Neural cell (in vitro differentiated cells): ENCODE results near the gene CELF4. TPM values are rescaled to one million over a fixed set of nuclear protein-coding genes. Genes with fewer than 3 reads are reported as not detected.

Source experiments
- H2AFZ ChIP-seq: fragments of 200-600, 300-800 bp; sonication (generic), shearing (Covaris generic); 2 replicates; pipeline ENCODE4 v1.6.0; 2014; ENCODE audit warnings: low read depth, mild to moderate bottlenecking, antibody characterized with exemption, low read length, moderate library complexity
- H3F3A ChIP-seq: fragments of 200-600 bp; shearing (Covaris generic); 2 replicates; pipeline ENCODE4 v1.6.1; 2016; ENCODE audit warnings: mild to moderate bottlenecking, moderate library complexity, mixed read lengths, antibody characterized with exemption, low read length; ENCODE audit not compliant: insufficient read depth, poor library complexity, severe bottlenecking
- H3K27ac ChIP-seq: fragments of 200-600, 300-800 bp; sonication (generic), shearing (Covaris generic); 2 replicates; pipeline ENCODE4 v1.5.1; 2014; ENCODE audit warnings: mild to moderate bottlenecking, low read length, moderate library complexity
- H3K27me3 ChIP-seq: fragments of 300-800, 200-600 bp; sonication (generic), shearing (Covaris generic); 2 replicates; pipeline ENCODE4 v1.6.0; 2014; ENCODE audit warnings: mild to moderate bottlenecking, low read depth, low read length, moderate library complexity; ENCODE audit not compliant: insufficient read depth
- H3K36me3 ChIP-seq: fragments of 300-800, 200-600 bp; sonication (generic), shearing (Covaris generic); 2 replicates; pipeline ENCODE4 v1.5.1; 2014; ENCODE audit warnings: mild to moderate bottlenecking, antibody characterized with exemption, low read length, moderate library complexity; ENCODE audit not compliant: insufficient read depth
- H3K4me2 ChIP-seq: fragments of 300-800, 200-600 bp; sonication (generic), shearing (Covaris generic); 2 replicates; pipeline ENCODE4 v1.6.0; 2014; ENCODE audit warnings: mild to moderate bottlenecking, low read length
- H3K4me3 ChIP-seq: fragments of 300-800, 200-600 bp; sonication (generic), shearing (Covaris generic); 2 replicates; pipeline ENCODE4 v1.5.1; 2014; ENCODE audit warnings: mild to moderate bottlenecking, low read length, moderate library complexity
- H3K79me2 ChIP-seq: fragments of 200-600 bp; shearing (Covaris generic); replicated peaks from 2 replicates; pipeline ENCODE4 v1.6.0; 2014; ENCODE audit warnings: mild to moderate bottlenecking, low read length, moderate library complexity; ENCODE audit not compliant: insufficient read depth
- H3K9ac ChIP-seq: fragments of 300-800, 200-600 bp; sonication (generic), shearing (Covaris generic); 2 replicates; pipeline ENCODE4 v1.6.1; 2016; ENCODE audit warnings: mild to moderate bottlenecking, low read length, mixed read lengths
- H3K9me2 ChIP-seq: fragments of 200-600 bp; shearing (Covaris generic); 2 replicates; pipeline ENCODE4 v1.6.1; 2016; ENCODE audit warnings: mild to moderate bottlenecking, low read length, mixed read lengths; ENCODE audit not compliant: insufficient read depth
- H3K9me3 ChIP-seq: fragments of 200-600, 300-800 bp; sonication (generic), shearing (Covaris generic); 2 replicates; pipeline ENCODE4 v1.6.1; 2016; ENCODE audit warnings: mild to moderate bottlenecking, mixed run types, low read length, moderate library complexity, mixed read lengths
- H4K20me1 ChIP-seq: fragments of 200-600 bp; shearing (Covaris generic); 2 replicates; pipeline ENCODE4 v1.6.1; 2016; ENCODE audit warnings: mild to moderate bottlenecking, mixed run types; ENCODE audit not compliant: insufficient read depth
- EP300 ChIP-seq: fragments of 450-650 bp; conservative IDR thresholded peaks from 2 replicates; pipeline ENCODE4 v1.6.1; 2014; ENCODE audit warnings: antibody characterized with exemption, mild to moderate bottlenecking, moderate library complexity; ENCODE audit not compliant: poor library complexity, severe bottlenecking
- EZH2 ChIP-seq: fragments of 200-600, 300-800 bp; shearing (Covaris generic), sonication (generic); IDR thresholded peaks from 2 replicates; pipeline ENCODE4 v1.6.1; 2014; ENCODE audit warnings: antibody characterized with exemption, low read length, borderline replicate concordance, mild to moderate bottlenecking; ENCODE audit not compliant: insufficient read depth, poor library complexity, severe bottlenecking
- MXI1 ChIP-seq: fragments of 450-650 bp; conservative IDR thresholded peaks from 2 replicates; pipeline ENCODE4 v1.6.1; 2014; ENCODE audit warnings: antibody characterized with exemption, mild to moderate bottlenecking; ENCODE audit not compliant: poor library complexity, severe bottlenecking
- POLR2AphosphoS5 ChIP-seq: IDR thresholded peaks from 2 replicates; pipeline ENCODE4 v1.6.1; 2012
- RAD21 ChIP-seq: fragments of 450-650 bp; conservative IDR thresholded peaks from 2 replicates; pipeline ENCODE4 v1.6.1; 2014; ENCODE audit warnings: antibody characterized with exemption, mild to moderate bottlenecking, moderate library complexity
- SMC3 ChIP-seq: fragments of 450-650 bp; conservative IDR thresholded peaks from 2 replicates; pipeline ENCODE4 v1.6.1; 2014; ENCODE audit warnings: antibody characterized with exemption, mild to moderate bottlenecking, moderate library complexity; ENCODE audit not compliant: poor library complexity
- TAF1 ChIP-seq: IDR thresholded peaks from 2 replicates; pipeline ENCODE4 v1.6.1; 2012; ENCODE audit warnings: low read depth
- polyA plus RNA-seq: library from polyadenylated mRNA; depleted of rRNA; stranded (reverse); fragments of >200 nt; gene quantifications from 2 replicates; pipeline ENCODE4 v1.2.3, GENCODE V29; 2014
- TF ChIP-seq, protein P1 (sequence below): fragments of 450-650 bp; IDR thresholded peaks from 2 replicates; pipeline ENCODE4 v1.5.1; 2014; ENCODE audit warnings: antibody characterized with exemption, mild to moderate bottlenecking, moderate library complexity; ENCODE audit not compliant: poor library complexity, severe bottlenecking
- TF ChIP-seq, protein P2 (sequence below): IDR thresholded peaks from 2 replicates; pipeline ENCODE4 v1.6.1; 2012; ENCODE audit warnings: borderline replicate concordance

CELF4 gene
- polyA plus RNA-seq, 1 donor from 2014 or later, result 191 TPM

DNA sequence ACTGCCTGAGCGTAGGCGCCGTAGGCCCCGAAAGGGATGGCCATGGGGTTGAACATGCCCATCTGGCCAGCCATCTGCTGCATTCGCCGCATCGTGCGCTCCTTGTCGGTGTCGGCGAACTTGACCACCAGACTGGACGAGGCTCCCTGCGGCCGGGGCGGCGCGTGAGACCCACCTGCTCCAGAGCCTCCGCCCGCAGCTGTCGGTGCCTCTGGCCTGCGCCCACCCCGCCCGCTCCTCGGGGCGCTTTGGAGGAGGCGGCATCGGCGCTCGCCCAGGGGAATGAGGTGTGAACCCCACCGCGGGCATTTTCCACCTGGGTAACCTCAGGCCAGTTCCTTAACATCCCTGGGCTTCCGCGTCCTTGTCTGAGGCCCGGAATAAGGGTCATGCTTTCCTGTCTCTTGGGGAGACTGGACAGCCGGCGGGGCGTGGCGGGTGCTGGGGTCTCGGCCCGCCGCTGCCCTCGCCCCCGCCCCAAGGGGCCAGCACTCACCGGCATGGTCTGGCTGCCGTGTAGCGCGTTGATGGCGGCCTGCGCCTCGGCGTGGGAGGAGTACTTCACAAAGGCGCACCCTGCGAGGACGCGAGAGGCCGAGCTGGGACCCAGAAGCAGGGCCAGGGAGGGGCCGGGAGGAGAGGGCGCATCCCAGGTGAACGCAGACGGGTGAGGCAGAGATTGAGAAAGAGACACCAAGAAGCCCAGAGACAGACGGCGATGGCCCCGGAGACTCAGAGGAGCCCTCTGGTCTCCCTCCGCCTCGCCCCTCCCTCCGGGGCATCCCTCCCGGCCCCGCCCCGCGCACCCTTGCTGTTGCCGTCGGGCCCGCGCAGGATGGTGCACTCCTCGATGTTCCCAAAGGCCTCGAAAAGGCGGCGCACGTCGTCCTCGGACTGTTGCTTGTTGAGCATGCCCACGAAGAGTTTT, 291.0 kb downstream of the CELF4 start:
- no peaks in the 10 kb centered on the region for H3K79me2 ChIP-seq
- no peak for TF ChIP-seq EZH2
- TF ChIP-seq, protein P1, sequence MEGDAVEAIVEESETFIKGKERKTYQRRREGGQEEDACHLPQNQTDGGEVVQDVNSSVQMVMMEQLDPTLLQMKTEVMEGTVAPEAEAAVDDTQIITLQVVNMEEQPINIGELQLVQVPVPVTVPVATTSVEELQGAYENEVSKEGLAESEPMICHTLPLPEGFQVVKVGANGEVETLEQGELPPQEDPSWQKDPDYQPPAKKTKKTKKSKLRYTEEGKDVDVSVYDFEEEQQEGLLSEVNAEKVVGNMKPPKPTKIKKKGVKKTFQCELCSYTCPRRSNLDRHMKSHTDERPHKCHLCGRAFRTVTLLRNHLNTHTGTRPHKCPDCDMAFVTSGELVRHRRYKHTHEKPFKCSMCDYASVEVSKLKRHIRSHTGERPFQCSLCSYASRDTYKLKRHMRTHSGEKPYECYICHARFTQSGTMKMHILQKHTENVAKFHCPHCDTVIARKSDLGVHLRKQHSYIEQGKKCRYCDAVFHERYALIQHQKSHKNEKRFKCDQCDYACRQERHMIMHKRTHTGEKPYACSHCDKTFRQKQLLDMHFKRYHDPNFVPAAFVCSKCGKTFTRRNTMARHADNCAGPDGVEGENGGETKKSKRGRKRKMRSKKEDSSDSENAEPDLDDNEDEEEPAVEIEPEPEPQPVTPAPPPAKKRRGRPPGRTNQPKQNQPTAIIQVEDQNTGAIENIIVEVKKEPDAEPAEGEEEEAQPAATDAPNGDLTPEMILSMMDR, result no peak
- no peak overlapping the region for H3K4me3 ChIP-seq
- H3K9ac ChIP-seq, result no peak overlapping the region
- H3K4me2 ChIP-seq, result no peak overlapping the region
- H3K36me3 ChIP-seq, result peaks cover 22% of the 10 kb centered on the region
- no peak overlapping the region for H2AFZ ChIP-seq
- H4K20me1 ChIP-seq, result no peaks in the 10 kb centered on the region
- H3K27ac ChIP-seq, result no peak overlapping the region
- no peaks in the 10 kb centered on the region for H3K27me3 ChIP-seq
- H3K9me2 ChIP-seq, result no peaks in the 10 kb centered on the region
- no peaks in the 10 kb centered on the region for H3K9me3 ChIP-seq
- H3F3A ChIP-seq, result no peaks in the 10 kb centered on the region

DNA sequence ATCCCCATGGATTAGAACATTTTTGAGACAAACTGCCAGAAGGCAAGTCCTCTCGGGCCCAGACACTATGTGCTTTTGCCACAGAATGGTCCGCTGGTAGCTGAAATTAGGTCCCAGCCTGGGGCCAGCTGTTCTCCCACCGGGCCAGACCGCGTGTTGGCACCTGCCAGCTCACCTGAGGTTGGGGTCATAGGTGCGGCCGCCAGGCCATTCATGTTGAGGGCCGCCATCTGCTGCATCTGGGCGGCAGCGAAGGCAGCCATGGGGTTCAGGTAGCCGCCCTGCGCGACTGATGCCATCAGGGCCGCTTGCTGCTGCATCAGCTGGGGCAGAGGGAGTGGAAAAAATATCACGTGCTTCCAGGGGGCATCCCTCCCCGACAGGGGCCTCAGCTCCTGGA, 292.8 kb downstream of the CELF4 start:
- Histone ChIP-seq H3K9me2 (no peaks in the 10 kb centered on the region), H3K9ac (no peak overlapping the region), H3F3A (no peaks in the 10 kb centered on the region), H3K4me3 (no peak overlapping the region), H3K27ac (no peak overlapping the region), H2AFZ (no peak overlapping the region), H3K27me3 (no peaks in the 10 kb centered on the region), H3K9me3 (no peaks in the 10 kb centered on the region), H3K79me2 (no peaks in the 10 kb centered on the region), H3K36me3 (peaks cover 22% of the 10 kb centered on the region), H3K4me2 (no peak overlapping the region), H4K20me1 (no peaks in the 10 kb centered on the region)
- TF ChIP-seq MXI1, result no peak
- no peak for TF ChIP-seq EZH2
- TF ChIP-seq, protein P1, result no peak
- no peak for TF ChIP-seq TAF1
- no peak for TF ChIP-seq POLR2AphosphoS5
- TF ChIP-seq SMC3, result no peak
- TF ChIP-seq, protein P2, sequence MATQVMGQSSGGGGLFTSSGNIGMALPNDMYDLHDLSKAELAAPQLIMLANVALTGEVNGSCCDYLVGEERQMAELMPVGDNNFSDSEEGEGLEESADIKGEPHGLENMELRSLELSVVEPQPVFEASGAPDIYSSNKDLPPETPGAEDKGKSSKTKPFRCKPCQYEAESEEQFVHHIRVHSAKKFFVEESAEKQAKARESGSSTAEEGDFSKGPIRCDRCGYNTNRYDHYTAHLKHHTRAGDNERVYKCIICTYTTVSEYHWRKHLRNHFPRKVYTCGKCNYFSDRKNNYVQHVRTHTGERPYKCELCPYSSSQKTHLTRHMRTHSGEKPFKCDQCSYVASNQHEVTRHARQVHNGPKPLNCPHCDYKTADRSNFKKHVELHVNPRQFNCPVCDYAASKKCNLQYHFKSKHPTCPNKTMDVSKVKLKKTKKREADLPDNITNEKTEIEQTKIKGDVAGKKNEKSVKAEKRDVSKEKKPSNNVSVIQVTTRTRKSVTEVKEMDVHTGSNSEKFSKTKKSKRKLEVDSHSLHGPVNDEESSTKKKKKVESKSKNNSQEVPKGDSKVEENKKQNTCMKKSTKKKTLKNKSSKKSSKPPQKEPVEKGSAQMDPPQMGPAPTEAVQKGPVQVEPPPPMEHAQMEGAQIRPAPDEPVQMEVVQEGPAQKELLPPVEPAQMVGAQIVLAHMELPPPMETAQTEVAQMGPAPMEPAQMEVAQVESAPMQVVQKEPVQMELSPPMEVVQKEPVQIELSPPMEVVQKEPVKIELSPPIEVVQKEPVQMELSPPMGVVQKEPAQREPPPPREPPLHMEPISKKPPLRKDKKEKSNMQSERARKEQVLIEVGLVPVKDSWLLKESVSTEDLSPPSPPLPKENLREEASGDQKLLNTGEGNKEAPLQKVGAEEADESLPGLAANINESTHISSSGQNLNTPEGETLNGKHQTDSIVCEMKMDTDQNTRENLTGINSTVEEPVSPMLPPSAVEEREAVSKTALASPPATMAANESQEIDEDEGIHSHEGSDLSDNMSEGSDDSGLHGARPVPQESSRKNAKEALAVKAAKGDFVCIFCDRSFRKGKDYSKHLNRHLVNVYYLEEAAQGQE, result no peak
- TF ChIP-seq RAD21, result no peak
- TF ChIP-seq EP300, result no peak
